ENCODE data around the gene E2F6.
A peak's percentile ranks its signal among the peaks of the same experiment; 100 is the strongest.

The E2F6 gene

GRCh38 chr2:11478899-11479605 is 13.1 kb upstream of the E2F6 start:
- TF ChIP-seq CTCF (IDR thresholded peaks at IDR 0.05; ENCODE audit: borderline replicate concordance, control extremely low read depth, extremely low read depth, insufficient read depth, missing control alignments), result no peak
- no peak for DNase-seq (ENCODE audit: low spot score)
- in situ Hi-C loops (cut with MboI; ENCODE audit: low sequenced_read_pairs, unreplicated experiment), result loop anchor here (5.0 kb wide), 1 partner anchor 103 kb away; no protein-coding TSS in a partner anchor

- TF ChIP-seq CTCF (IDR thresholded peaks at IDR 0.05; ENCODE audit: borderline replicate concordance, control extremely low read depth, extremely low read depth, insufficient read depth, missing control alignments), result peak; percentile 65
- in situ Hi-C loops (cut with MboI; ENCODE audit: low sequenced_read_pairs, unreplicated experiment), result loop anchor here (5.0 kb wide), 1 partner anchor 104 kb away; no protein-coding TSS in a partner anchor
- peak; percentile 70 for DNase-seq (ENCODE audit: low spot score)
Observed at GRCh38 chr2:11477994-11478393, 12.0 kb upstream of the E2F6 start.

GRCh38 chr2:11473659-11474433 is 7.9 kb upstream of the E2F6 start:
- in situ Hi-C loops (cut with MboI; ENCODE audit: low sequenced_read_pairs, unreplicated experiment), result no loop called here
- DNase-seq (ENCODE audit: low spot score), result no peak

GRCh38 chr2:11467749-11468148 is 1.8 kb upstream of the E2F6 start:
- DNase-seq (ENCODE audit: low spot score), result no peak
- in situ Hi-C loops (cut with MboI; ENCODE audit: low sequenced_read_pairs, unreplicated experiment), result no loop called here
- no peak for TF ChIP-seq CTCF (IDR thresholded peaks at IDR 0.05; ENCODE audit: borderline replicate concordance, control extremely low read depth, extremely low read depth, insufficient read depth, missing control alignments)

More at GRCh38 chr2:11473659-11474433, 7.9 kb upstream of the E2F6 start:
- TF ChIP-seq CTCF (IDR thresholded peaks at IDR 0.05; ENCODE audit: borderline replicate concordance, control extremely low read depth, extremely low read depth, insufficient read depth, missing control alignments), result no peak

GRCh38 chr2:11467129-11467649 is 1.2 kb upstream of the E2F6 start:
- no peak for TF ChIP-seq CTCF (IDR thresholded peaks at IDR 0.05; ENCODE audit: borderline replicate concordance, control extremely low read depth, extremely low read depth, insufficient read depth, missing control alignments)
- in situ Hi-C loops (cut with MboI; ENCODE audit: low sequenced_read_pairs, unreplicated experiment), result no loop called here
- DNase-seq (ENCODE audit: low spot score), result no peak

DNA sequence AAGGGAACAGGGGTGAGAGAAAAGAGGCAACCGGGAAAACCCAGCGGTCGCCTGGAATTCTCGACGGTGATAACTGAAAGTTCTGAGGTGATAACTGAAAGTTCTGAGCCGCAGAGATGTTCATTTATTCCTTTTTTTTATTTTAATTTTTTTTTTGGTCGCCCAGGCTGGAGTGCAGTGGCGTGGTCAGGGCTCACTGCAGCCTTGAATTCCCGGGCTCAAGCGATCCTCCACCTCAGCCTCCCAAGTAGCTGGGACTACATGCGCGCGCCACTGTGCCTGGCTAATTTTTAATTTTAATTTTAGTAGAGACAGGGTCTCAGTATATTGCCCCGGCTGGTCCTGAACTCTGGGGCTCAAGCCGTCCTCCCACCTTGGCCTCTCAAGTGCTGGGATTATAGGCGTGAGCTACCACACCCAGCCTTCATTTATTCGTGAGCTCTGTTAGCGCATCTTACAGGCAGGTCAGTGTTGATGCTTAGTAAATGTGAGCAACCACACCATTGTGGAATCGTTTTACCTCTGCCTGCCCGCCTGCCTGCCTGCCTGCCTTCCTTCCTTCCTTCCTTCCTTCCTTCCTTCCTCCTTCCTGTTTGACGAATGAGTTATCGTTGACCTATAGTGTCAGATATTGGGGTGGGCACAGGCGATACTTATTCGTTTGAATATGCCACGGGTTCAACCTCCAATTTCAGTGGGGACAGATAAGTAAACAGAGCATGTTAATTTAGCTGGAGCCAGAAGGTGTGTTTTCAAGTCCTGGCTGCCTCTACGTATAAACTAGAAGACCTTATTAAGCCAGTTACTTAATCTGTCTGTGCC is 557 bp upstream of the E2F6 start:
- no peak for DNase-seq (ENCODE audit: low spot score)
- in situ Hi-C loops (cut with MboI; ENCODE audit: low sequenced_read_pairs, unreplicated experiment), result no loop called here
- no peak for TF ChIP-seq CTCF (IDR thresholded peaks at IDR 0.05; ENCODE audit: borderline replicate concordance, control extremely low read depth, extremely low read depth, insufficient read depth, missing control alignments)

All from GM13976 (cell line).